Mononuclear cell (primary cell): ENCODE data around the gene FAM193A. TPM values are rescaled to one million over a fixed set of nuclear protein-coding genes. Genes with fewer than 3 reads are reported as not detected.

ENCODE experiments used
- H3K27me3 ChIP-seq: 2 replicates; pipeline ENCODE4 v1.6.0; 2011; ENCODE audit warnings: low read length, control low read depth; ENCODE audit not compliant: insufficient read depth
- H3K4me1 ChIP-seq: 2 replicates; pipeline ENCODE4 v1.5.1; 2011; ENCODE audit warnings: mild to moderate bottlenecking, low read length, control low read depth; ENCODE audit not compliant: insufficient read depth
- H3K4me3 ChIP-seq: 2 replicates; pipeline ENCODE4 v1.5.1; 2011; ENCODE audit warnings: mild to moderate bottlenecking, low read length, moderate library complexity
- H3K9me3 ChIP-seq: 2 replicates; pipeline ENCODE4 v1.5.1; 2011; ENCODE audit warnings: low read depth, mild to moderate bottlenecking, control low read depth, low read length
- total RNA-seq: library from RNA; depleted of rRNA; stranded (reverse); fragments of >200 nt; gene quantifications from one replicate; pipeline ENCODE4 v1.2.3, GENCODE V29; 2012

FAM193A gene
- total RNA-seq, 1 donor = 21.0 TPM

DNA sequence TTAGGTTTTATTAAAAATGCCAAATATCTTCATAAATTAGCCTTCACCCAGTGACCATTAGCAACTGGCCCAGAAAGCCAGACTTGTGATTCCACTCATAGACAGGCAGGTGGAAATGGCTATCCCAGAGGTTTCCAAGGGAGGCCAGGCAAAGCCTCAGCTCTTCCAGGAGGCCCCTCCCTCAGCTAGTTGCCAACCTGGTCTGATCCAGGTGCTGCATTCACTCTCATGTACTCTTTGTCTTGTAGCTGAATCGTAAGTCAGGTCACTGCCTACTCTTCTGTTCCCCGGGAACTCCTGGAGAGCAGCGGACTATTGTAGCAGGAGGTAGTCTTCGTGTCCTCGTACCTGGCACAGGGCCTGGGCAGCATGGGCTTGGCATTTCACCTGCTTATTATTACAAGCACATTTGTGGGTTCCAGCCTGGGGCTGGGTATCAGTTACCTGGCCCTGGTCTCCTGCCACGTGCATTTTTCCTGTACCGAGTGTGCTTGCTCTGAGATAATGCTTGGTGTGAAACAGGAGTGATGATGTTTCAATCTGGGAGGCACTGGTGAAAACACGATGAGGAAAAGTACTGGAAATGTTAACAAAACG lies 101.6 kb downstream of the FAM193A start:
- no peaks in the 10 kb centered on the region for H3K4me1 ChIP-seq
- no peak overlapping the region for H3K4me3 ChIP-seq
- no peaks in the 10 kb centered on the region for H3K27me3 ChIP-seq
- H3K9me3 ChIP-seq = no peaks in the 10 kb centered on the region

DNA sequence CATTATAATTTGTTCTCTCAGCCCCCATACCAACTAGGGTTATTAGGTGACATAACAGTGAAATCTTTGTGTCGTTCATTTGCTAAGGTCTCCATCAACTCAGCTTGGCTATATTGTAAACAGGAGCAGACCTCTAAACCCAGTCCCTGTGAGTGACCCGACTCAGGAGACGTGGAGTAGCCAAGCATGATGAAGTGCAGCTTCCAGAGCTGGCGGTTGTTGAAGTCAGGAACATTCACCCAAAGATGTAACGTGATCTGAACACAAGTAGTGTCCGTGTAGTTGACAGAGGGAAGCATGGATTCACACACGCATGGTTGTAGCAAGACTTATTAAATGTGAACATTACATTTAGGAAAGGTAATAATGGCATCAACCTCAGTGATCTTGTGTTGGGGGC lies 102.3 kb downstream of the FAM193A start:
- H3K4me3 ChIP-seq = no peak overlapping the region
- no peaks in the 10 kb centered on the region for H3K9me3 ChIP-seq
- no peaks in the 10 kb centered on the region for H3K4me1 ChIP-seq
- no peaks in the 10 kb centered on the region for H3K27me3 ChIP-seq

DNA sequence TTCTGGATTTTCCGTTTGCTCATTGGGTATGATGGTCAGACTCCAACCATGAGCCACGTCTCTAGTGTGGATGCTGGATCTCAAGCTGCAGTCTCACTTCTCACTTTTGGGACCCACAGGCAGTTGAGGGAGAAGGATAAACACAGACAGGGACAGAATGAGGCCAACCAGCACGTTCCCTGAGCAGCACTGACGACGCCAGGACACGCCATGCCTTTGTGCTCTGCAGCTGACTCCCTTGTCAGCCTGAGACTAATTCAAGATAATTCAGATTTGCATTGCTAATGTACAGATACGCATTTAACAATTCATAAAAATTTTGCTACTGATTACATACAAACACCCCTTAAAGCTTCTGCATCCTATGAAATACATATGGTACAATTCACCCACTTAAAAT lies 106.5 kb downstream of the FAM193A start:
- Histone ChIP-seq H3K4me3 (no peak overlapping the region), H3K27me3 (no peaks in the 10 kb centered on the region), H3K4me1 (no peaks in the 10 kb centered on the region), H3K9me3 (no peaks in the 10 kb centered on the region)

DNA sequence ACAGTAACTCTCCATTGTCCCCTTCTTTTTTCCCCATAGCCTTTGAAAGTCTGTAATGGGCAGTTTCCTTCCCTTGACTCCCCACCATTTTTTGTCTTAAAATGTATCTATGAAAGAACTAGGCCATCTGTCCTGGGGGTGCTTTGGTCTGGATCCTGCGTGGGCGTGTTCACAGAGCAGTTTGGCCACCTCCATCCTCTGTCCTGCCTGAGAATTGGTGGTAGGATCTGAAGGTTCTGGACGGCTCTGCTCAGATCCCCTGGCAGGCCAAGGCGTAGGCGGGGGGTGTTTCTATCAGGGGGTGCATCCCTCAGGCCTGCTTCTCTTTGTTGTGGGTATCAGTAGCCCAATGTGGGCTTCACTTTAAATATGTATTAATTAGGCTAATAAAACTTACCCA lies 107.1 kb downstream of the FAM193A start:
- H3K4me3 ChIP-seq = no peak overlapping the region
- H3K27me3 ChIP-seq = no peaks in the 10 kb centered on the region
- H3K4me1 ChIP-seq = no peaks in the 10 kb centered on the region
- H3K9me3 ChIP-seq = no peaks in the 10 kb centered on the region

DNA sequence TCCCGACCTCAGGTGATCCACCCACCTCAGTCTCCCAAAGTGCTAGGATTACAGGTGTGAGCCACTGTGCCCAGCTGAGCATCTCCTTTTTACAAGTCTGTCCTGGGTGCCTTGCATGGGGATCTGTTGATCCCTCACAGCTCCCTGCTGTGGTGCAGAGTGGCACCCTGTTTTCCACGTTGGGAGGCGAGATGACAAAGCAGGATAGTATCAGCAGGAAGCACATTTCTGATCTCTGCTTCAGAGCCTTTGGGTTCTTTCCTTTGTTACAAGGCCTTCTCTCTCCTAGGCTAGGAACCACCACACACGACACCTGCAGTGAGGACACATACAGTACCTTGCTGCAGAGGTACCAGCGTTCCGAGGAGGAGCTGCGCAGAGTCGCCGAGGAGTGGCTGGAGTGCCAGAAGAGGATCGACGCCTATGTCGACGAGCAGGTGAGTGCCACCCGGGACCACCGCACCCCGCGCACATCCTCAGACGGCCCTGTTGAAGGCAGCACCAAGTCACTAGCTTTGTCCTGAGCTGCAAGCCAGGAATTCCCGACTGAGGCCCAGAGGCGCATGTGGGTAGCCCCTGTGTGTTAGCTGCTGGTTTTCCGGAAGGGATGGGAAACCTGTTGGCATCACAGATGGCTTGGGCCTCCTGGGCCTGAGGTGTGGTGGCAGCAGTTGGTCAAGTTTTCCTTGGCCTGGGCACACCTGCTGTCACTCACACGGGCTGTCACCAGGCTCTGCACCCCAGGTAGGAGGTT lies 110.1 kb downstream of the FAM193A start:
- Histone ChIP-seq H3K4me3 (no peak overlapping the region), H3K9me3 (no peaks in the 10 kb centered on the region), H3K4me1 (no peaks in the 10 kb centered on the region), H3K27me3 (no peaks in the 10 kb centered on the region)

DNA sequence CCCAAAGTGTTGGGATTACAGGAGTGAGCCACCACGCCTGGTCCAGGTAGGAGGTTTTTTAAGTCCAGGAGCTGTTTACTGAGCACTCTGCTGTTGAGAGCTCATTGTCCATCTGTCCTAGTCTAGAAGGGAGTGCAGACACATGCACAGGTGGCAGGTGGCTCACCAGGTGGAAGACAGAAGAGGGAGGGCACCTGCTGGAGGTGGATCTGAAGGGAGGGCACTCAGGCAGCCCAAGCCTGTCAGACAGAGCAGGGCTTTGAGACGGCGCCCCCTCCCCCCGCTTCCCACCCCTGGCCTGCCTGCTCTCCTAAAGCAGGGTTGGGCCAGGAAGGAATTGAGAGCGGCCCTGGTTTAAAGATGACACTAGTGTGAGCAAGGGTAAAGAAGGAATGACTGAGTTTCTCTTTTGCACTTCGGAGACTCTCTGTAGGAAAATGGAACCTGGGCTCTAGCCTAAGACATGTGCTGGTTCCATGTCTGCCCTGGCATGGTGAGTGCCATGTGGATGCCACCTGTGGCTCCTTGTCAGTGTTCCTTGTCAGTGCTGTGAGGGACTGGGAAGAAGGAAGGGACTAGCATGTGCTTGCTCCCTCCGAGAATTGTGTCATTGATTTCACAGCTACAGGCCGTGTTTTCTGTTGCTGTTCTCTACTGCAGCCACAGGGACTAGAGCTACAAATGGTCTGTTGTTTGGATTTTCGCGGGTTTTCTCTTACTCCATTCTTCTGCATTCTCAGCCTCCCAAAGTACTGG lies 111.1 kb downstream of the FAM193A start:
- Histone ChIP-seq H3K4me1 (peaks cover 8% of the 10 kb centered on the region), H3K4me3 (no peak overlapping the region), H3K9me3 (no peaks in the 10 kb centered on the region), H3K27me3 (no peaks in the 10 kb centered on the region)

DNA sequence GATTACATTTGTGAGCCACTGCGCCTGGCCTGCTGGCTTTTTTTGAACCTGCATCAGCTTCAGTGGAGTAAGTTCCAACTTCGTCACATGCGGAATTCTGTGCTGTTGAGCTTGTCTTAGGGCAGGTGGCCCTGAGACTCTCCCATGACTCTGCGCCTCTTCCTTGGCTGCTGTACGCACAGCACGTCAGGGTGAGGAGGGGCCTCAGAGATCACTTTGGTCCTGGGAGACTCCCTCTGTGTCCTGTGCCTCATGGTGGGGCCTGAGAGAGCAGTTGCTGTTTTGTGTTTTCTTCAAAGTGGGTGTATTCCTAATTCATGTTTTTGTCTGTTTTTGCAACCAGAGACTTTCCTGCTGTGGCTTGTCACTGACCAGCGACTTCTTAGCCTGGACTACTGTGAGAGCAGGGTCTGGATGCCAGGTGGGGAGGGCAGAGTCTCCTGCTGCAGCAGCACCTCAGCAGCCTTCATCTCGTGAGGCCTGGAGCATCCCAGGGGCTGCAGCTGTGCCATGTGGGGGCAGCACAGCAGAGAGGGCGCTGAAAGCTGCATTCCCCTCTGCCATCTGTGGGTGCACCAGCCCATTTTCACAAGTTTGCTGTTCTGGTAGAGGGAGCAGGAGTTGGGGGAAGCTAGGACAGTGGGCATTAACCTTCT lies 111.8 kb downstream of the FAM193A start:
- H3K4me1 ChIP-seq = peaks cover 11% of the 10 kb centered on the region
- H3K9me3 ChIP-seq = no peaks in the 10 kb centered on the region
- no peak overlapping the region for H3K4me3 ChIP-seq

DNA sequence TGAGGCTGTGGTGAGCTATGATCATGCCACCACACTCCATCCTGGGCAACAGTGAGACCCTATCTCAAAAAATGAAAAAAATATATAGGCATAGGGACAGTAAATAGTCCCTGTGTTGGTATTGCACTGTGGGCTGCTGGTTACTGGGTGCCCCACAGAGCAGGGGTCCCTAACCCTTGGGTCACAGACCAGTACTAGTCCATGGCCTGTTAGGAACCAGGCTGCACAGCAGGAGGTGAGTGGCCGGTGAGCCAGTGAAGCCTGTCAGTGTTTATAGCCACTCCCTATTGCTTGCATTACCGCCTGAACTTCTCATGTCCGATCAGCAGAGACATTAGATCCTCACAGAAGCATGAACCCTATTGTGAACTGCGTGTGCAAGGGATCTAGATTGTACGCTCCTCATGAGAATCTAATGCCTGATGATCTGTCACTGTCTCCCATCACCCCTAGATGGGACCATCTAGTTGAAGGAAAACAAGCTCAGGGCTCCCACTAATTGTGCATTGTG lies 113.2 kb downstream of the FAM193A start:
- no peaks in the 10 kb centered on the region for H3K27me3 ChIP-seq
- H3K9me3 ChIP-seq = no peaks in the 10 kb centered on the region
- peaks cover 11% of the 10 kb centered on the region for H3K4me1 ChIP-seq
- no peak overlapping the region for H3K4me3 ChIP-seq

More for the DNA sequence above, 111.8 kb downstream of the FAM193A start:
- no peaks in the 10 kb centered on the region for H3K27me3 ChIP-seq

DNA sequence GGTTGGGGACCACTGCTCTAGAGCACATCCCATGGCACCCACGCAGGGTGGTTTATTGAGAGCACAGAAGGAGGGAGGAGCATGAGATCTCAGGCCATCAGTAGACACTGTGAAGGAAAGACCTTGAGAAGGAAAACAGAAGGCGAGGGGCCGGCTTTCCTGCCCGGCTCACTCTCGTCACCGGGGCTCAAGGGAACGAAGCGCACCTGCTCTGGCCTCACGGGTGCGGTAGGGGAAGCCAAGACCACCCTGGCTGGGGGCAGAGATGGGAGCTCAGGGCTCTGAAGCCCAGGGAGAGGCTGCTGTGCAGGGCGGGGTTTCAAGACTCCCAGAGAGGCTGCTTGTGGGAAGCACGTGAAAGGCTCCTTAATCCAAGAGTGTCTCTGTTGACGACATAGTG lies 113.8 kb downstream of the FAM193A start:
- H3K4me1 ChIP-seq = peaks cover 11% of the 10 kb centered on the region
- no peak overlapping the region for H3K4me3 ChIP-seq
- no peaks in the 10 kb centered on the region for H3K9me3 ChIP-seq
- no peaks in the 10 kb centered on the region for H3K27me3 ChIP-seq

DNA sequence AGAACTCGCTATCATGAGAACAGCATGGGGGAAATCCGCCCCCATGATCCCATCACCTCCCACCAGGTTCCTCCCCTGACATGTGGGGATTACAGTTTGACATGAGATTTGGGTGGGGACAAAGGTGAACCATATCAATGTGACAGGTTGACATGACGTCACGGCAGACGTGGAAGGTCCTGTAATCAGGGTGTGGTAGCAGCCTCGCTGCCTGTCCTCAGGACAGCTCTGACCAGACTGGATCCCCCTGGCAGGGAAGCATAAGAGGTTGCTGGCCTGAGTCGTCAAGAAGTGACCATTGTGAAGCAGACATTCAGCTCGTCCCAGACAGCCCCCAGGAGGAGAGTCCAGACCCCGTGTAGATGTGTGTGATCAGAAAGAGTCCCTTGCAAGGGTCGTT lies 115.1 kb downstream of the FAM193A start:
- Histone ChIP-seq H3K27me3 (no peaks in the 10 kb centered on the region), H3K4me3 (no peak overlapping the region), H3K9me3 (no peaks in the 10 kb centered on the region), H3K4me1 (peaks cover 11% of the 10 kb centered on the region)

DNA sequence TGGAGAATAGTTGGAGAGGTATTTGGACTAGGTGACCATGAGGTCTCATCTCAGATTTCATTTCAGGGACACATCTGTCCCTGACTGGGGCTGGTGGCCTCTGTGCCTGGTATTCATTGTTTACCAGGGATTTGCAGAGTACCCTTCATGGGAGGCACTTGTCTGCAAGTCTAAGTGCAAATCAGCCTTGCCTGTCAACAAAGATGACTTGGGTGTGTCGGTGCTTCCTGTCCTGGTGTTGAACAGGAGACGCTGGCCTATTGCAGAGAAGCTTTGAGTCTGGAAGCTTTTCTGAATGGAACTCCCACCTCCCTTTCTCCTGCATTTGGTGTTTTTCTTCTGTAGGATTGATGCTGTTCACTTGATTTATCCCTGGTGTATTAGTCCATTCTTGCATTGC lies 115.6 kb downstream of the FAM193A start:
- H3K27me3 ChIP-seq = no peaks in the 10 kb centered on the region
- H3K4me1 ChIP-seq = peaks cover 11% of the 10 kb centered on the region
- H3K9me3 ChIP-seq = no peaks in the 10 kb centered on the region
- H3K4me3 ChIP-seq = no peak overlapping the region

DNA sequence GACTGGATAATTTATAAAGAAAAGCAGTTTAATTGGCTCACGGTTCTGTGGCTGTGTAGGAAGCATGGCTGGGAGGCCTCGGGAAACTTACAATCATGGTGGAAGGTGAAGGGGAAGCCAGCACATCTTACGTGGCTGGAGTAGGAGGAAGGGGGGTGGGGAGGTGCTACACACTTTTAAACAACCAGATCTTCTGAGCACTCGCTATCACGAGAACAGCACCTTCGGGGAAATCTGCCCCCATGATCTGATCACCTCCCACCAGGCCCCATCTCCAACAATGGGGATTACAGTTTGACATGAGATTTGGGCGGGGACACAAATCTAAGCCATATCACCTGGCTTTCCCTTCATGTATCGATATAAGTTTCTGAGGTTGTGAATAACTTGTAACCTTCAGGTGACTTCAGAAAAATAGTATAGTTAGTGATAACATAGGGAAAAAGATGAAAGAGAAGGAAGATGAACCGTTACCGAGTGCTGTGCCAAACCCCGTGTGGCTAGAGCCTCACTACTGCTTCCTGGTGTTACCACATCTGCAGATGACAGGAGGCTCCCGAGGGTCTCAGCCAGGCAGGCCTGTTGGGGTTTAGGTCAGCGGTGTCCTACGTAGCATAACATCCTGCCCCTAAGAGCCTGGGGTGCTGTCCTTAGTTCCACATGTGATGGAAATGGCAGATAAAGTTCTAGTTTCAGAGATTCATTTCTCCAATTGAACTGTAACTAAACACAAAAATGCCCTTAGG lies 116.1 kb downstream of the FAM193A start:
- Histone ChIP-seq H3K4me3 (no peak overlapping the region), H3K4me1 (peaks cover 11% of the 10 kb centered on the region), H3K9me3 (no peaks in the 10 kb centered on the region), H3K27me3 (no peaks in the 10 kb centered on the region)

DNA sequence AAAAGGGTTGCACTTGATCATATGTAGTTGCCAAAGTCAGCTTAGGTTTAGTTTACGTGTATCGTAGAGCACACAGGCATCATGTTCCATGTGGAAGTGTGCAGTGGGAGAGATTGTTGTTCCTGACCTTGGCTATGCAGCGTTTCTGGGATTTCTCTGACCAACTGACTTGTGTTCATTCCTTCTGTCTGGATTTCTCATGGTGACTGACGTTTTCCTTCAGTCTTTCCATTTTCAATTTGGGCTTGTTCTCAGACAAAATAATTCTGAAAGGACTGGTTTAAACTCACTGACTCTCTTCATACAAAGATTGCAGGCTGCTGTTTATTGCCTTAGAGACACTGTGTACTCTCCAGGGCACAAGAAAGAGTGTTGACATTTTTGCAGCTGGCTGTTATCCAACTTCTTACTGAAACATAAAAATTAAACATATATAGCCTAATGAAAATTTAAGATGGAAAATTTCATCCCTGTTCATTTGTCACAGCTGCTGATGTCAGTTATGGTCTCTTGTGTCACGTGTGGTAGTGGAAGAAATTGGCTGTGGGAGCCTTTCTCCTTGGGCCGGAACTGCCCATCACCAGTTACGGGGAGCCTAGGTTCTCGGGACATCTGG lies 124.3 kb downstream of the FAM193A start:
- Histone ChIP-seq H3K9me3 (no peaks in the 10 kb centered on the region), H3K4me3 (no peak overlapping the region), H3K4me1 (no peaks in the 10 kb centered on the region), H3K27me3 (no peaks in the 10 kb centered on the region)

DNA sequence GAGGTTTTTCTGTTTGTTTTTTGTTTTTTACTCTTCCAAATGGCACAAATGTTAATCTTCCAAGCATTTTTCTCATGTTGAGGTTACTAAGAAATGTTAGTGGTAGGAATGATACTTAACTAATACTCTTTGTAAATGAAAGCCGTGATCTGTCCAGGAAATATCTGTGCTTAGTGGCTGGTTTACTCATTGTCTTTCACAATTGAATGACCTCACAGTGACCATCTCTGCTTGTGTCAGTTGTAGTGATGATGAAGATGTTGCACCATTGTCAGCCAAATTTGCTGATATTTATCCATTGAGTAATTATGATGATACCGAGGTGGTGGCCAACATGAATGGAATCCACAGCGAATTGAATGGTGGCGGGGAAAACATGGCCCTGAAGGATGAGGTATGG lies 126.2 kb downstream of the FAM193A start:
- H3K4me3 ChIP-seq = no peak overlapping the region
- H3K27me3 ChIP-seq = no peaks in the 10 kb centered on the region
- H3K4me1 ChIP-seq = no peaks in the 10 kb centered on the region
- no peaks in the 10 kb centered on the region for H3K9me3 ChIP-seq
